Large intestine (tissue), 3 donors: ENCODE measurements around the gene PDE4D. TPM values are rescaled to one million over a fixed set of nuclear protein-coding genes. Genes with fewer than 3 reads are reported as not detected.
"Not testable (repeated sequence)": the region's sequence is repeated elsewhere in the genome, so short reads cannot be mapped to it uniquely, and the experiment has no call there.

Experiments used
- DNase-seq, 2 donors: peaks; one replicate each; pipeline versions ENCODE4 v3.0.0 to v3.0.0-alpha.2; 2013
- H3K27ac ChIP-seq: one replicate; pipeline ENCODE4 v1.5.1; 2013; ENCODE audit warnings: low read length
- H3K27me3 ChIP-seq: 2 replicates; pipeline ENCODE4 v1.6.1; 2013; ENCODE audit warnings: low read length; ENCODE audit not compliant: control insufficient read depth, insufficient read depth
- H3K36me3 ChIP-seq: 2 replicates; pipeline ENCODE4 v1.6.1; 2013; ENCODE audit warnings: low read length; ENCODE audit not compliant: control insufficient read depth, insufficient read depth
- H3K4me1 ChIP-seq: one replicate; pipeline ENCODE4 v1.6.1; 2013; ENCODE audit warnings: low read length; ENCODE audit not compliant: control insufficient read depth, insufficient read depth
- H3K4me3 ChIP-seq: one replicate; pipeline ENCODE4 v1.5.1; 2013; ENCODE audit warnings: low read length
- H3K9me3 ChIP-seq: one replicate; pipeline ENCODE4 v1.6.1; 2013; ENCODE audit warnings: mild to moderate bottlenecking, low read depth, low read length, moderate library complexity; ENCODE audit not compliant: control insufficient read depth
- WGBS: methylation state at CpG from one replicate; pipeline ENCODE4 v1.1.5; 2013; ENCODE audit warnings: low lambda C conversion rate; ENCODE audit not compliant: insufficient coverage; 5-methylcytosine and 5-hydroxymethylcytosine counted together
- polyA plus RNA-seq: library from polyadenylated mRNA; unstranded; fragments of 120-200 nt; gene quantifications from one replicate; pipeline ENCODE4 v1.2.1, GENCODE V29; 2013

The PDE4D gene
- polyA plus RNA-seq, 1 donor = 13.5 TPM

DNA sequence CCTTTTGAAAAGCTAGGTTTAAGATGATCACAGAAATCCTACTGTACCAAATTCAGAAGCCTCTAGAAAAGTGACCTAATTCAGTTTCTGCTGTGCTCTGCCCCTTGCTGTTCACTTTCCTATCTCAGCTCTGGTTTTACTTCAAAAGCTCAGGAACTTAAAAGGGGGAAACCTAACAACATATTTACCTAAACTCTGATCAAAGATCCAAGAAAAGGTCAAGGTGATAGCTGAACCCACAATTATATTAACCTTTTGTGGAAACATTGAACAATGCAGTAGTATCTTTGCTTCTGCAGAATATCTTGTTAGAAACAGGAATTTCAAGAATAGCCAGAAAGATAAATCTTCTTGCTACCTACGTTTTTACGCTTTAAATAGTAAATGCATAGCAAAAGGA lies 568.5 kb downstream of the PDE4D start:
- no peak overlapping the region for H3K27ac ChIP-seq
- no peak overlapping the region for H3K4me3 ChIP-seq
- H3K9me3 ChIP-seq = no peaks in the 10 kb centered on the region
- WGBS = no CpG with 5 or more reads among the region's 2 CpGs
- H3K36me3 ChIP-seq = no peaks in the 10 kb centered on the region
- H3K4me1 ChIP-seq = peaks cover 5% of the 10 kb centered on the region
- H3K27me3 ChIP-seq = no peaks in the 10 kb centered on the region
- DNase-seq = no peak

DNA sequence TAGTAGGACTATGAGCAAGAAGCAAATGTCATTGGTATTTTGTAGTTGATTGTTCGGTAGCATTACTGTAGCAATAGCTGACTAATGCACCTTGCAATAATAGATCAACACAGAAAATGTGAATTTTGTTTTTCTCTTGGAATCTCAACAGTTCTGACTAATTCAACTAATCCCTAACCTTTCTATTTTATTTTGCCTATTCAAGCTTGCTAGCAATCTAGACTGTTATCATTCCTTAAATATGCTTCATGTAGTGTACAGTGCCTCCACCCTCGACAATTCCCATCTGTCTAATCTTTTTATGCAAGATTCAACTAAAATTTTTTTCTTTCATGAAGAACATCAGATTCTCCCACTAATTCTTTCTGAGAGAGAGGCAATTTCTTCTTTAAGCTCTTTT lies 570.6 kb downstream of the PDE4D start:
- no peak overlapping the region for H3K27ac ChIP-seq
- WGBS = no CpG with 5 or more reads among the region's 2 CpGs
- H3K27me3 ChIP-seq = no peaks in the 10 kb centered on the region
- H3K36me3 ChIP-seq = no peaks in the 10 kb centered on the region
- no peak overlapping the region for H3K4me3 ChIP-seq
- peaks cover 5% of the 10 kb centered on the region for H3K4me1 ChIP-seq
- no peak for DNase-seq
- H3K9me3 ChIP-seq = no peaks in the 10 kb centered on the region

- peak in 1 of 2 donors; percentile 34 for DNase-seq
- Histone ChIP-seq H3K36me3 (no peaks in the 10 kb centered on the region), H3K27me3 (no peaks in the 10 kb centered on the region), H3K4me3 (no peak overlapping the region), H3K9me3 (no peaks in the 10 kb centered on the region), H3K27ac (no peak overlapping the region), H3K4me1 (peaks cover 11% of the 10 kb centered on the region)
Measured at GRCh38 chr5:59322058-59322457, 571.5 kb downstream of the PDE4D start.

GRCh38 chr5:59321642-59322041 lies 571.9 kb downstream of the PDE4D start:
- H3K36me3 ChIP-seq = no peaks in the 10 kb centered on the region
- DNase-seq = no peak
- no CpG with 5 or more reads among the region's 3 CpGs for WGBS
- no peaks in the 10 kb centered on the region for H3K9me3 ChIP-seq
- H3K4me3 ChIP-seq = no peak overlapping the region
- no peaks in the 10 kb centered on the region for H3K27me3 ChIP-seq
- no peak overlapping the region for H3K27ac ChIP-seq
- peaks cover 16% of the 10 kb centered on the region for H3K4me1 ChIP-seq

GRCh38 chr5:59320420-59320819 lies 573.1 kb downstream of the PDE4D start:
- 94% methylated on average over 1 of the region's 2 CpGs for WGBS
- no peaks in the 10 kb centered on the region for H3K27me3 ChIP-seq
- no peaks in the 10 kb centered on the region for H3K9me3 ChIP-seq
- DNase-seq = no peak
- peaks cover 17% of the 10 kb centered on the region for H3K4me1 ChIP-seq
- no peak overlapping the region for H3K27ac ChIP-seq
- H3K36me3 ChIP-seq = no peaks in the 10 kb centered on the region
- no peak overlapping the region for H3K4me3 ChIP-seq

GRCh38 chr5:59319250-59319649 lies 574.3 kb downstream of the PDE4D start:
- peaks cover 17% of the 10 kb centered on the region for H3K4me1 ChIP-seq
- no peak overlapping the region for H3K4me3 ChIP-seq
- no peaks in the 10 kb centered on the region for H3K9me3 ChIP-seq
- DNase-seq = no peak
- H3K27me3 ChIP-seq = no peaks in the 10 kb centered on the region
- H3K27ac ChIP-seq = no peak overlapping the region
- H3K36me3 ChIP-seq = no peaks in the 10 kb centered on the region

DNA sequence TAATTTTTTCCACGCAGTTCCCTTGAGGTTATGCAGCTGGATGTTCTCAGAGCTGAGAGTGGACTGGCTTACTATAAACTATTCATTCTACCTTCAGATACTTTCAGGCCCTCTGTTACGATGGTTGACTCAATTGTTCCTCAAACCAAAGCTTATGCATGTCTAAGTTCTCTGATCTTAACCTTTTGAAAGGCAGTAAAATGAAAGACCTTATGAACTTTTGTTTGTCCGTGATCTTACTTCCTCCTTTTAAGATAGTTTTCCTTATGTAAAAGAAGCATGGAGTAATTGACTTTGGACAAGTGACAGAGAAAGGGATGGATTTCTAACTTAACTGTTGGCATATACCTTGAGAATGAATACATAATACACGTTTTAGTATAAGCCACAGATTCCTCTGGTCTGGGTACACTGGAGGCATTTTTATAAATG lies 575.7 kb downstream of the PDE4D start:
- H3K4me3 ChIP-seq = no peak overlapping the region
- DNase-seq = no peak

DNA sequence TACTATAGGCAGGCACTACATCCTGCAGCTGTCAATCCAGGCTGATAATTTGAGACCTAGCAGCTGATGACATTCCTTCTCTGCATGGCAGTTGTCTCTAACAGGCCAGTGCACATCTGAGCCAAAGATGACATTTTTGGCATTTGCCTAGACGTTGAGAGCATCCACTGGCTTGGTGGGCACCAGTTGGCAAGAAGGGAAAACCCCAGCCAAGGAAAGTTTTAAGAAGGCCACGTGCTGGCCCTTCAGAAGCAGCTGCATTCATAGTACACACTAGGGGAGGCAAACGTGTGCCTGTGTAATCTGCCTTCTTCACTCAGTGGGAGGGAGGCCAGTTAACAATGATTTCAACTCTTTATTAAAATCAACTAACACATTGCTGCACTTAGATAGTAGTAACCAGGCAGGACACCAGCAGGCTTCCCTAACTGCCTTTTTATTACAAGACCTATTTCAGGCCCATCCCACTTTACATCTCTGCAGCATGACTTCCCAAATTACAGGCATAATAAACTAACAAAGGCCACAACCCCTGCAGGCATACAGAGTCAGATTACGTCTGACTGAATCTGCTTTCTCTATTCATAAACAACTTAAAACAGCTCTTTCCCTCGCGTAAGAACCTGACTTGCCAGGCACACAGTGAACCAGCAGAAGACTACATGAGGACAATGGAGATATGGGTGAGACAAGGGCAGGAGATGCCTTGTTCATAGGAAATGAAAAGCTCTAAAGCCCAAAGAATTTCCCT lies 576.3 kb downstream of the PDE4D start:
- peaks cover 12% of the 10 kb centered on the region for H3K4me1 ChIP-seq
- peak overlapping the region; percentile 24 for H3K27ac ChIP-seq
- H3K4me3 ChIP-seq = no peak overlapping the region
- no peaks in the 10 kb centered on the region for H3K27me3 ChIP-seq
- H3K9me3 ChIP-seq = no peaks in the 10 kb centered on the region
- DNase-seq = peak in 1 of 2 donors; percentile 64
- 34% methylated on average over 4 of the region's 6 CpGs for WGBS
- H3K36me3 ChIP-seq = no peaks in the 10 kb centered on the region

More for the DNA sequence above, 575.7 kb downstream of the PDE4D start:
- 33% methylated on average over 3 of the region's 4 CpGs for WGBS
- H3K9me3 ChIP-seq = no peaks in the 10 kb centered on the region
- H3K27ac ChIP-seq = peak overlapping the region; percentile 24
- no peaks in the 10 kb centered on the region for H3K36me3 ChIP-seq
- no peaks in the 10 kb centered on the region for H3K27me3 ChIP-seq
- H3K4me1 ChIP-seq = peaks cover 15% of the 10 kb centered on the region

DNA sequence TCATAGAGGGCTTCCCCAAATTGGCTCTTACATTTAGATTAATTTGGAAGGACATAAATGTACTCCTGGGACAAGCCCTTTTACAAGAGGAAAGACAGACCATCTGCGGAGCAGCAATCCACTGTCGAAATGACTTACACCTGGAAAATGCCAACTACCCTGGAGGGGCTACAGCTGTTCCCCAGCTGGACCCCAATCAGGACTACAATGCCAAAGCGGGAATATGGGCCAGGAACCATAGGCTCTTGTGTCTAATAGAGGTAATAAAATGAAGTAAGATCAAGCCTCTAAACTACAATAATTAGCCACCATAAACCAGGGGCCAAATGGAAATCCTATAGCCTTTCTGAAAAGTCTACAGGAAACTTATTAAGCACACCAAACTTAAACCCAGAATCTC lies 581.3 kb downstream of the PDE4D start:
- H3K27me3 ChIP-seq = no peaks in the 10 kb centered on the region
- H3K4me1 ChIP-seq = peaks cover 7% of the 10 kb centered on the region
- WGBS = no CpG with 5 or more reads among the region's 3 CpGs
- no peak overlapping the region for H3K4me3 ChIP-seq
- DNase-seq = no peak
- no peaks in the 10 kb centered on the region for H3K36me3 ChIP-seq
- no peak overlapping the region for H3K27ac ChIP-seq
- no peaks in the 10 kb centered on the region for H3K9me3 ChIP-seq

DNA sequence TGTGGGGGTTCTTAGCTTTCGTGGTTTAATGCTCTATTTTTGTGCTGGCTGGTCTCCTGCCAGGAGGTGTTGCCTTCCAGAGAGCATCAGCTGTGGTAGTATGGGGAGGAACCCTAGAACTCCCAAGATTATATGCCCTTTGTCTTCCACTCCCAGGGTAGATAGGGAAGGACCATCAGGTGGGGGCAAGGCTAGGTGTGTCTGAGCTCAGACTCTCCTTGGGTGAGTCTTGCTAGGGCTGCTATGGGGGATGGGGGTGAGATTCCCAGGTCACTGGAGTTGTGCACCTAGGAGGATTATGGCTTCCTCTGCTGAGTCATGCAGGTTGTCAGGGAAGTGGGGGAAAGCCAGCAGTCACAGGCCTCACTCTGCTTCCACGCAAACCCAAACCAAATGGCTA lies 584.8 kb downstream of the PDE4D start:
- not testable (repeated sequence) for H3K4me3 ChIP-seq, H3K27me3 ChIP-seq, DNase-seq, H3K4me1 ChIP-seq, H3K9me3 ChIP-seq, H3K36me3 ChIP-seq, H3K27ac ChIP-seq
- no CpG with 5 or more reads among the region's 2 CpGs for WGBS

- not testable (repeated sequence) for H3K36me3 ChIP-seq, H3K27ac ChIP-seq, DNase-seq, H3K9me3 ChIP-seq, H3K4me3 ChIP-seq, H3K27me3 ChIP-seq
- WGBS = 17% methylated on average over 2 of the region's 3 CpGs
- H3K4me1 ChIP-seq = peaks cover 10% of the 10 kb centered on the region
Measured at GRCh38 chr5:59303289-59303716, 590.2 kb downstream of the PDE4D start.
